ENCODE data around the gene CD82. TPM values are rescaled to one million over a fixed set of nuclear protein-coding genes. Genes with fewer than 3 reads are reported as not detected.

CD82 gene
- 10 to 100 TPM; 27.2 to 43.2 (median 29.6) TPM for total RNA-seq
- long read RNA-seq, donor 1, transcript CD82-201 (10 exons, 2,289 nt): major isoform, 40 of 50 reads
- long read RNA-seq, donor 1, partial matches to known transcripts: 8 of 50 reads
- long read RNA-seq, donor 1, other reads (novel, unspliced or antisense): 1 of 50 reads
- long read RNA-seq, donor 2, transcript CD82-201 (10 exons, 2,289 nt): major isoform, 30 of 39 reads
- long read RNA-seq, donor 2, partial matches to known transcripts: 2 of 39 reads
- long read RNA-seq, donor 2, other reads (novel, unspliced or antisense): 7 of 39 reads

DNA sequence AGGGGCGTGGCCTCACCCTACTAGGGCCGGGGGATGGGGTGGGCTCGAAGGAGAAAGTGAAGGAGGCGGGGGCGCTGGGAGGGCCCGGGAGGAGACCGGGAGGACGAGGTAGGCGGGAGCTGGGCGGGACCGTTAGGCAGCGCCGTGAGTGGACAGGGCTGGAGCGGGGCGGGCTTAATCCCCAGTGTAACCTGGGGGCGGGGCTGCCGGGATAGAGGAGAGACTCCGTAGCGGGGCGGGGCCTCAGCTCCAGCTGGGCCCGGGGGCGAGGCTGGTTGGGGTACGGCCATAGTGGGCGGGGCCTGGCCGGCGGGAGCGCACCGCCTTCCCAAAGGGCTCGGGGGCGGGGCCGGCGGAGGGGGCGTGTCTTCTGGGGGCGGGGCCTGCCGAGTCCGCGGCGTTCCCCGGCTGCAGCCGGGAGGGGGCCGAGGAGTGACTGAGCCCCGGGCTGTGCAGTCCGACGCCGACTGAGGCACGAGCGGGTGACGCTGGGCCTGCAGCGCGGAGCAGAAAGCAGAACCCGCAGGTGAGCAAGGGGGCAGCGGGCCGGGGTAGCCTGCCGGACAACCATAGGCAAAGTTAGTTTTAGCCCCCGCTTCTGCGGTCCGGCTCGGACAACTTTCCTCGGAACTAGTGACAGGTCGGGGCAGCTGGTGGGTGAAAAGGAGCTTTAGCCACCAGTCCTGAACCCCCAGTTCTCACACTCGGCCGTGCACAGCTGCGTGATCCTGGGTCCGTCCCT is at the start of gene CD82:
Gene CD82 (plus strand): TSS at position 453 of the 742 bp plus-strand sequence. CDS start 29,000 bp downstream, outside the sequence.
- DNase-seq (peak; percentile 100), ATAC-seq (peak; percentile 91)
- Histone ChIP-seq H3K9me3 (no peaks in the 10 kb centered on the region), H3K36me3 (ENCODE audit: low read depth) (no peaks in the 10 kb centered on the region), H3K4me1 (ENCODE audit: low read depth) (peaks cover 29% of the 10 kb centered on the region), H3K4me3 (peak within 1 kb of the TSS; percentile 23)
- intact Hi-C loops (cut with DNase I, micrococcal nuclease): no loop called here
- TF ChIP-seq CTCF (IDR thresholded peaks at IDR 0.05): peak; percentile 25

DNA sequence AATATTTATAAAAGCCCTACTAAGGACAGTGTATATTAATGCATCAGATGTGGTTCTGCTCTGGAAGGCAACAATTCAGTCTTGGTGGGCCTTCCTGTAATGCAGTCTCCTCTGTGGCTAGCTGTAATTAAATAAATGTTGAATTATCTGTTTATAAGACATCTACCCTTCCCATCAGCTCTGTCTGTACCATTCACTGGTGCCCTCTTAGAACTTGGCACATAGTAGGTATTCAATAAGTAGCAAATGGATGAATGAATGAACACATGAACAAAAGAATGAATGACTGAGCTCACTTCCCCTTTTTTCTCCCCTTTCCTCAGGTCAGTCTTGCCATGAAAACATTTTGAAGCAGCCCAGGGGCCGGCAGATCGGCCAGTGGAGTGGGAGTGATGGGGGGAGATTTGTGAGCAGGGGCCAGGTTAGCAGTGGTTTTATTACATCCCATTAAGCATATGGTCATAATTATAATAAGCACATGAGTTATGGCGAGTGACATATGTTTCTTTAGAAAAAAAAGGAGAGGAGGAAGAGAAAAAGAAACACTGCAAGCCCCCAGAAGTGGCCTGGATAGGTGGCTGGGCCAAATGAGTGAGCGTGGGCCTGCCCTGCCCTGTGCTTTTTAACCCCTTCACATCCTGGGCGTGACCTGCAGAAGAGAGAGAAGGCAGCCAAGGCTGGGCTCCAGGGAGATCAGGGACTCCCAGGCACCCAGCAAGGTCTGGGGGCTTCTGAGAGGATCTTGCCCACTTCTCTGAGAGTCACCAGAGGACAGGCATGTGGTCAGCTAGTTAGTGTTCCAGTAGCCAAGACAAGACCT is 48.6 kb upstream of the CD82 start:
- TF ChIP-seq CTCF (IDR thresholded peaks at IDR 0.05): no peak
- no peaks in the 10 kb centered on the region for H3K36me3 ChIP-seq (ENCODE audit: low read depth)
- ATAC-seq (no peak), DNase-seq (no peak)
- H3K4me3 ChIP-seq: no peak overlapping the region
- intact Hi-C loops (cut with DNase I, micrococcal nuclease): no loop called here
- no peaks in the 10 kb centered on the region for H3K9me3 ChIP-seq
- no peaks in the 10 kb centered on the region for H3K4me1 ChIP-seq (ENCODE audit: low read depth)

- TF ChIP-seq CTCF (IDR thresholded peaks at IDR 0.05): no peak
- no peaks in the 10 kb centered on the region for H3K4me1 ChIP-seq (ENCODE audit: low read depth)
- ATAC-seq (no peak), DNase-seq (no peak)
- no peak overlapping the region for H3K4me3 ChIP-seq
- no peaks in the 10 kb centered on the region for H3K36me3 ChIP-seq (ENCODE audit: low read depth)
- intact Hi-C loops (cut with DNase I, micrococcal nuclease): no loop called here
- no peaks in the 10 kb centered on the region for H3K9me3 ChIP-seq
These were observed 47.9 kb upstream of the CD82 start for GRCh38 chr11:44517541-44517940.

GRCh38 chr11:44518968-44519550 is 46.4 kb upstream of the CD82 start:
- no peak for TF ChIP-seq CTCF (IDR thresholded peaks at IDR 0.05)
- no peak overlapping the region for H3K4me3 ChIP-seq
- H3K9me3 ChIP-seq: no peaks in the 10 kb centered on the region
- intact Hi-C loops (cut with DNase I, micrococcal nuclease): no loop called here
- DNase-seq: no peak
- H3K36me3 ChIP-seq (ENCODE audit: low read depth): no peaks in the 10 kb centered on the region
- no peaks in the 10 kb centered on the region for H3K4me1 ChIP-seq (ENCODE audit: low read depth)
- ATAC-seq: no peak

- DNase-seq (no peak), ATAC-seq (peak; percentile 21)
- no peak overlapping the region for H3K4me3 ChIP-seq
- no peak for TF ChIP-seq CTCF (IDR thresholded peaks at IDR 0.05)
- intact Hi-C loops (cut with DNase I, micrococcal nuclease): no loop called here
- H3K36me3 ChIP-seq (ENCODE audit: low read depth): no peaks in the 10 kb centered on the region
- H3K4me1 ChIP-seq (ENCODE audit: low read depth): no peaks in the 10 kb centered on the region
- H3K9me3 ChIP-seq: no peaks in the 10 kb centered on the region
These were observed 45.3 kb upstream of the CD82 start for GRCh38 chr11:44519989-44520737.
